ENCODE data around the gene NONO. TPM values are rescaled to one million over a fixed set of nuclear protein-coding genes. Genes with fewer than 3 reads are reported as not detected.
A peak's percentile ranks its signal among the peaks of the same experiment; 100 is the strongest.

The NONO gene
- total RNA-seq, 1 experiment from 2014 or later, result 514 TPM

DNA sequence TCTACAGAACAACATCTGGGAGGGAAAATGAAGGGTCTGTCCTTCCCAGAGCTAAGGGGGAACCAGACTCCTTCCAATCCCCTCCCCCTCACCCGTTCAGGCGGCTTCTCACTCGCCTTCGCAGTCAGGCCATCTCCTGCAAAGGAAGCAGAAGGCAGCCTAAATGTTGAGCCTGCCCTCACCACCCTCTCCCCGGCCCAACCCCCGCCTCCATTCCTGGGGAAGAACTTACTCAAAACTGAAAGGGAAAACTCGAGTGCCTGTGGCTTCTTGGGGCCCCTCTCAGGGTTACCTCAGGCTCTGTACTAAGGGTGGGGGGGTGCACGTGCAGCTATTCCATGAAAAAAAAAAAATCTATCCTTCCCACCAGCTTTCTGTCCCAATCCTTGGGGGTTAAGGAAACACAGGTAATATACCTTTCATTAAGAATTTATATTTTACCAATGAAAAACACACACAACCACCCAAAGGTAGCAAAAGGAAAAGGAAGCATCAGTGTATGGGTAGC, 31.9 kb upstream of the NONO start:
- ChIA-PET CTCF (no interaction called here), POLR2A (ENCODE audit: unreplicated experiment) (no interaction called here)
- H3K4me2 ChIP-seq (ENCODE audit: low read length), result no peak overlapping the region
- H3K27ac ChIP-seq (ENCODE audit: low read length), result no peak overlapping the region
- no peak overlapping the region for H3K9ac ChIP-seq (ENCODE audit: low read length)
- no peaks in the 10 kb centered on the region for H3F3A ChIP-seq (ENCODE audit: low read length, unreplicated experiment)
- no peak for ATAC-seq
- H3K9me2 ChIP-seq (replicated peaks; ENCODE audit: low read length), result no peaks in the 10 kb centered on the region
- H3K4me1 ChIP-seq (ENCODE audit: insufficient read depth, low read length), result peaks cover 17% of the 10 kb centered on the region
- BruUV-seq (replicated peaks), result no TSS peak
- TF ChIP-seq CTCF (conservative IDR thresholded peaks at IDR 0.05; ENCODE audit: low read depth, low read length) (no peak), EZH2 (IDR thresholded peaks at IDR 0.05; ENCODE audit: low read length, unreplicated experiment) (no peak), EZH2phosphoT487 (IDR thresholded peaks at IDR 0.05; ENCODE audit: borderline replicate concordance, low read length) (no peak)
- DNase-seq, result no peak
- H3K36me3 ChIP-seq (ENCODE audit: low read depth, low read length), result no peaks in the 10 kb centered on the region; the same call in 1 of the 2 replicates
- H2AFZ ChIP-seq (ENCODE audit: low read length), result no peak overlapping the region
- no peaks in the 10 kb centered on the region for H3K27me3 ChIP-seq (ENCODE audit: low read length)
- intact Hi-C loops (cut with micrococcal nuclease), result no loop called here
- no peaks in the 10 kb centered on the region for H4K20me1 ChIP-seq (ENCODE audit: low read length)
- H3K9me3 ChIP-seq (ENCODE audit: low read length), result no peaks in the 10 kb centered on the region
- no peak overlapping the region for H3K4me3 ChIP-seq (ENCODE audit: low read length)
- peaks cover 12% of the 10 kb centered on the region for H3K79me2 ChIP-seq (ENCODE audit: low read length)

DNA sequence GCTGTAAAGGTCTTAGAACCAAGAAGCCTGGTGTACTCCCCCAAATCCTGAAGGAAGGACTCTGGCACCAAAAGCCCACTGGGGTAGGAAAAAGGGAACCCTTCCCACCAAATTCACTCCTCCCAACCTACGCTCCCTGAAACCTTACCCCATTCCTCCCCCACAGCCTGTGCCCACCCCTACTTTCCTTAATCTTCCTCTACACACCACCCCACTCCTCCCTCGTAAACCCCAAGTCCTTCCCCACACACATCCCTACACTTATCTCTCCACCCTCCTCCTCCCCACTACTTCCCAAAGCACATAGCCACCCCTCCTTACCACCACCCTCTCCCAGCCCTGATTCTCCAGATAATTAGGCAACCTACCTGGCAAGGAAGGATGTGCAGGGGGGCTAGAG, 31.2 kb upstream of the NONO start:
- CTCF ChIA-PET, result no interaction called here
- Histone ChIP-seq H4K20me1 (ENCODE audit: low read length) (no peaks in the 10 kb centered on the region), H3F3A (ENCODE audit: low read length, unreplicated experiment) (no peaks in the 10 kb centered on the region), H3K27ac (ENCODE audit: low read length) (no peak overlapping the region), H3K4me2 (ENCODE audit: low read length) (peak overlapping the region; percentile 99), H3K9ac (ENCODE audit: low read length) (no peak overlapping the region), H3K9me2 (replicated peaks; ENCODE audit: low read length) (no peaks in the 10 kb centered on the region), H3K27me3 (ENCODE audit: low read length) (no peaks in the 10 kb centered on the region), H3K9me3 (ENCODE audit: low read length) (no peaks in the 10 kb centered on the region), H3K4me1 (ENCODE audit: insufficient read depth, low read length) (peaks cover 17% of the 10 kb centered on the region), H3K79me2 (ENCODE audit: low read length) (peaks cover 12% of the 10 kb centered on the region), H2AFZ (ENCODE audit: low read length) (no peak overlapping the region), H3K4me3 (ENCODE audit: low read length) (peak overlapping the region; percentile 99; the same call in 1 of the 2 replicates), H3K36me3 (ENCODE audit: low read depth, low read length) (no peaks in the 10 kb centered on the region; the same call in 1 of the 2 replicates)
- POLR2A ChIA-PET (ENCODE audit: unreplicated experiment), result no interaction called here
- intact Hi-C loops (cut with micrococcal nuclease), result no loop called here
- no peak for DNase-seq
- ATAC-seq, result no peak
- TF ChIP-seq EZH2phosphoT487 (IDR thresholded peaks at IDR 0.05; ENCODE audit: borderline replicate concordance, low read length), result no peak
- no peak for TF ChIP-seq CTCF (conservative IDR thresholded peaks at IDR 0.05; ENCODE audit: low read depth, low read length)
- no peak for TF ChIP-seq EZH2 (IDR thresholded peaks at IDR 0.05; ENCODE audit: low read length, unreplicated experiment)
- BruUV-seq (replicated peaks), result no TSS peak

Measured in PC-3 (cell line).